ENCODE measurements around the gene ZEB2.
A peak's percentile ranks its signal among the peaks of the same experiment; 100 is the strongest.

The ZEB2 gene

GRCh38 chr2:144516981-144517865 lies 2.7 kb downstream of the ZEB2 start:
- Histone ChIP-seq H3K9ac (ENCODE audit: low read length) (peak overlapping the region; percentile 58), H3K9me3 (ENCODE audit: control insufficient read depth, low read length) (no peaks in the 10 kb centered on the region), H3K4me1 (ENCODE audit: control insufficient read depth, insufficient read depth, low read length) (no peaks in the 10 kb centered on the region), H3K4me3 (ENCODE audit: low read length) (no peak overlapping the region), H3K27me3 (ENCODE audit: control insufficient read depth, insufficient read depth, low read length) (peaks cover 70% of the 10 kb centered on the region), H3K36me3 (ENCODE audit: control insufficient read depth, insufficient read depth, low read length) (no peaks in the 10 kb centered on the region)

GRCh38 chr2:144516411-144516980 lies 3.4 kb downstream of the ZEB2 start:
- no peaks in the 10 kb centered on the region for H3K4me1 ChIP-seq (ENCODE audit: control insufficient read depth, insufficient read depth, low read length)
- no peaks in the 10 kb centered on the region for H3K9me3 ChIP-seq (ENCODE audit: control insufficient read depth, low read length)
- peak overlapping the region; percentile 81 for H3K9ac ChIP-seq (ENCODE audit: low read length)
- peaks cover 74% of the 10 kb centered on the region for H3K27me3 ChIP-seq (ENCODE audit: control insufficient read depth, insufficient read depth, low read length)
- H3K4me3 ChIP-seq (ENCODE audit: low read length): no peak overlapping the region
- H3K36me3 ChIP-seq (ENCODE audit: control insufficient read depth, insufficient read depth, low read length): no peaks in the 10 kb centered on the region

GRCh38 chr2:144515696-144516410 lies 4.1 kb downstream of the ZEB2 start:
- Histone ChIP-seq H3K4me1 (ENCODE audit: control insufficient read depth, insufficient read depth, low read length) (no peaks in the 10 kb centered on the region), H3K9me3 (ENCODE audit: control insufficient read depth, low read length) (no peaks in the 10 kb centered on the region), H3K36me3 (ENCODE audit: control insufficient read depth, insufficient read depth, low read length) (no peaks in the 10 kb centered on the region), H3K27me3 (ENCODE audit: control insufficient read depth, insufficient read depth, low read length) (peaks cover 74% of the 10 kb centered on the region), H3K9ac (ENCODE audit: low read length) (peak overlapping the region; percentile 81), H3K4me3 (ENCODE audit: low read length) (peak overlapping the region; percentile 44)

- peaks cover 74% of the 10 kb centered on the region for H3K27me3 ChIP-seq (ENCODE audit: control insufficient read depth, insufficient read depth, low read length)
- H3K36me3 ChIP-seq (ENCODE audit: control insufficient read depth, insufficient read depth, low read length): no peaks in the 10 kb centered on the region
- H3K4me1 ChIP-seq (ENCODE audit: control insufficient read depth, insufficient read depth, low read length): no peaks in the 10 kb centered on the region
- peak overlapping the region; percentile 44 for H3K4me3 ChIP-seq (ENCODE audit: low read length)
- H3K9me3 ChIP-seq (ENCODE audit: control insufficient read depth, low read length): no peaks in the 10 kb centered on the region
- peak overlapping the region; percentile 81 for H3K9ac ChIP-seq (ENCODE audit: low read length)
These were observed 4.7 kb downstream of the ZEB2 start for GRCh38 chr2:144515099-144515695.

- Histone ChIP-seq H3K9ac (ENCODE audit: low read length) (peak overlapping the region; percentile 81), H3K4me1 (ENCODE audit: control insufficient read depth, insufficient read depth, low read length) (no peaks in the 10 kb centered on the region)
These were observed 5.3 kb downstream of the ZEB2 start for GRCh38 chr2:144514616-144515091.

GRCh38 chr2:144513388-144514101 lies 6.4 kb downstream of the ZEB2 start:
- H3K27me3 ChIP-seq (ENCODE audit: control insufficient read depth, insufficient read depth, low read length): peaks cover 59% of the 10 kb centered on the region
- no peak overlapping the region for H3K4me3 ChIP-seq (ENCODE audit: low read length)
- H3K9me3 ChIP-seq (ENCODE audit: control insufficient read depth, low read length): no peaks in the 10 kb centered on the region
- peak overlapping the region; percentile 81 for H3K9ac ChIP-seq (ENCODE audit: low read length)
- H3K36me3 ChIP-seq (ENCODE audit: control insufficient read depth, insufficient read depth, low read length): no peaks in the 10 kb centered on the region
- no peaks in the 10 kb centered on the region for H3K4me1 ChIP-seq (ENCODE audit: control insufficient read depth, insufficient read depth, low read length)

More at GRCh38 chr2:144514616-144515091, 5.3 kb downstream of the ZEB2 start:
- H3K27me3 ChIP-seq (ENCODE audit: control insufficient read depth, insufficient read depth, low read length): peaks cover 69% of the 10 kb centered on the region
- H3K4me3 ChIP-seq (ENCODE audit: low read length): peak overlapping the region; percentile 22
- H3K36me3 ChIP-seq (ENCODE audit: control insufficient read depth, insufficient read depth, low read length): no peaks in the 10 kb centered on the region
- no peaks in the 10 kb centered on the region for H3K9me3 ChIP-seq (ENCODE audit: control insufficient read depth, low read length)

- no peaks in the 10 kb centered on the region for H3K9me3 ChIP-seq (ENCODE audit: control insufficient read depth, low read length)
- no peaks in the 10 kb centered on the region for H3K4me1 ChIP-seq (ENCODE audit: control insufficient read depth, insufficient read depth, low read length)
- peak overlapping the region; percentile 81 for H3K9ac ChIP-seq (ENCODE audit: low read length)
- H3K36me3 ChIP-seq (ENCODE audit: control insufficient read depth, insufficient read depth, low read length): no peaks in the 10 kb centered on the region
- peaks cover 53% of the 10 kb centered on the region for H3K27me3 ChIP-seq (ENCODE audit: control insufficient read depth, insufficient read depth, low read length)
- no peak overlapping the region for H3K4me3 ChIP-seq (ENCODE audit: low read length)
These were observed 7.0 kb downstream of the ZEB2 start for GRCh38 chr2:144512891-144513351.

- Histone ChIP-seq H3K9ac (ENCODE audit: low read length) (peak overlapping the region; percentile 81), H3K4me1 (ENCODE audit: control insufficient read depth, insufficient read depth, low read length) (no peaks in the 10 kb centered on the region), H3K36me3 (ENCODE audit: control insufficient read depth, insufficient read depth, low read length) (no peaks in the 10 kb centered on the region), H3K9me3 (ENCODE audit: control insufficient read depth, low read length) (no peaks in the 10 kb centered on the region), H3K4me3 (ENCODE audit: low read length) (no peak overlapping the region), H3K27me3 (ENCODE audit: control insufficient read depth, insufficient read depth, low read length) (peaks cover 48% of the 10 kb centered on the region)
These were observed 7.4 kb downstream of the ZEB2 start for GRCh38 chr2:144512470-144512869.

- Histone ChIP-seq H3K9me3 (ENCODE audit: control insufficient read depth, low read length) (no peaks in the 10 kb centered on the region), H3K36me3 (ENCODE audit: control insufficient read depth, insufficient read depth, low read length) (no peaks in the 10 kb centered on the region), H3K4me1 (ENCODE audit: control insufficient read depth, insufficient read depth, low read length) (no peaks in the 10 kb centered on the region), H3K27me3 (ENCODE audit: control insufficient read depth, insufficient read depth, low read length) (peaks cover 47% of the 10 kb centered on the region), H3K4me3 (ENCODE audit: low read length) (no peak overlapping the region), H3K9ac (ENCODE audit: low read length) (no peak overlapping the region)
These were observed 8.0 kb downstream of the ZEB2 start for GRCh38 chr2:144511937-144512336.

- Histone ChIP-seq H3K9me3 (ENCODE audit: control insufficient read depth, low read length) (no peaks in the 10 kb centered on the region), H3K27me3 (ENCODE audit: control insufficient read depth, insufficient read depth, low read length) (peaks cover 43% of the 10 kb centered on the region), H3K36me3 (ENCODE audit: control insufficient read depth, insufficient read depth, low read length) (no peaks in the 10 kb centered on the region), H3K9ac (ENCODE audit: low read length) (no peak overlapping the region), H3K4me1 (ENCODE audit: control insufficient read depth, insufficient read depth, low read length) (no peaks in the 10 kb centered on the region), H3K4me3 (ENCODE audit: low read length) (no peak overlapping the region)
These were observed 8.6 kb downstream of the ZEB2 start for GRCh38 chr2:144511226-144511810.

All from mucosa of stomach (tissue), 1 donor.